Stomach smooth muscle (tissue), 2 donors: ENCODE results near the gene VSNL1.

Experiments used
- H3K27ac ChIP-seq: one replicate; pipeline ENCODE4 v1.7.0; 2013; ENCODE audit warnings: mild to moderate bottlenecking, low read length, inconsistent platforms
- H3K27me3 ChIP-seq, 2 donors: one replicate each; pipeline ENCODE4 v1.7.0; 2013; ENCODE audit warnings: low read length in 2 of 2; ENCODE audit not compliant: insufficient read depth in 2 of 2, control insufficient read depth in 1 of 2
- H3K36me3 ChIP-seq, 2 donors: one replicate each; pipeline ENCODE4 v1.7.0; 2013; ENCODE audit warnings: low read length in 2 of 2; ENCODE audit not compliant: control insufficient read depth in 2 of 2, insufficient read depth in 2 of 2
- H3K4me1 ChIP-seq: one replicate; pipeline ENCODE4 v1.7.0; 2013; ENCODE audit warnings: low read length; ENCODE audit not compliant: control insufficient read depth, insufficient read depth
- H3K4me3 ChIP-seq, 2 donors: one replicate each; pipeline ENCODE4 v1.7.0; 2013; ENCODE audit warnings: low read length in 2 of 2
- H3K9ac ChIP-seq, 2 donors: one replicate each; pipeline ENCODE4 v1.7.0; 2013; ENCODE audit warnings: low read length in 2 of 2, mild to moderate bottlenecking in 1 of 2
- H3K9me3 ChIP-seq, 2 donors: one replicate each; pipeline ENCODE4 v1.7.0; 2013; ENCODE audit warnings: low read length in 2 of 2; ENCODE audit not compliant: control insufficient read depth in 2 of 2
- donor health status: healthy.
- donor health status: Pancreatic carcinoma.

VSNL1 gene

DNA sequence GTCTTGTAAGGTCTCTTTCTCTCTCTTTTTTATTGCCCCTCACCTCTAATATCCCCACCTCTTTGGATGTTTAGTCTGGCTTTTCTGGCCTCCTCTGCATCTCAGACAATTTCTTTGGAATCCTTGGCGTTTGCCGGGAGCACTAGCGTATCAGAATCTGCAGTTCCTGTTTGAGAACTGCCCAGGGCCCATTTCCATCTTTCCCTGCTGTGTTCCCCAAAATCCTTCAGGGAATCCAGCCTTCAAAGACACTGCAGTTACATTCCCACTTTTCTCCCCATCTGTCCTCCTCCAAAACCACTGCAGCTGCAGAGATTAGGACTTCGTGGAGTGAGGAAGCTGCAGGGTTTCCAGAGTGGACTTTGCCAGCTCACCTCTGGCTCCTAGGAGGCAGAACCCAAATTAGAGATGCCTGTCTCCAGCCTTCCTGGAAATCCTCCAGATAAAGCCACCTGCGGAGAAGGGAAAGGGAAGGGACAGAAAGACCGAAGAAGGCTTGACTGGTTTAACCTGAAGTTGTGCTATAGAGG, 2.7 kb downstream of the VSNL1 start:
- Histone ChIP-seq H3K27me3 (peaks cover 0 to 4% of the 10 kb centered on the region in 2 donors), H3K36me3 (no peaks in the 10 kb centered on the region), H3K9ac (no peak overlapping the region), H3K9me3 (no peaks in the 10 kb centered on the region), H3K4me1 (peaks cover 7% of the 10 kb centered on the region), H3K4me3 (no peak overlapping the region), H3K27ac (no peak overlapping the region)

DNA sequence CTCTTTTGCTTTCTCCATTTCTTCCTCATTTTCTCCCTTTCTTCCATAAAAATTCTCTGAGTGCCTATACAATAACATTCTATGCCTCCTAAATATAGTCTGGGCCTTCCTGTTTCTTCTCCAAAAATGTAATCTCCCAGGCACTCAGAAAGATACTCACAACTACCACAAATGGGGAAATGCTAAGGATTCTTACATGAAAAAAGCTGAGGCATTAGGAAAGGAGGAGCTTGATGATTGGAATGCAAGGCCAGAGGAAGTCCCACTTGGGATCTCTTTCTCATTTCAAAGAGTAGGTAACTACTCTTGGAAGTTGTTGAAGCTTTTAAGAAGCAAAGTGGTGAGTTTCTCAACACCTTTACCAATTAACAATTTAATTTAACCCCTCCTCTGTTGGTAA, 3.4 kb downstream of the VSNL1 start:
- H3K4me1 ChIP-seq, result peaks cover 7% of the 10 kb centered on the region
- H3K27me3 ChIP-seq, result peaks cover 0 to 4% of the 10 kb centered on the region in 2 donors
- no peaks in the 10 kb centered on the region for H3K36me3 ChIP-seq
- H3K9me3 ChIP-seq, result no peaks in the 10 kb centered on the region
- no peak overlapping the region for H3K9ac ChIP-seq
- H3K4me3 ChIP-seq, result no peak overlapping the region
- H3K27ac ChIP-seq, result no peak overlapping the region

DNA sequence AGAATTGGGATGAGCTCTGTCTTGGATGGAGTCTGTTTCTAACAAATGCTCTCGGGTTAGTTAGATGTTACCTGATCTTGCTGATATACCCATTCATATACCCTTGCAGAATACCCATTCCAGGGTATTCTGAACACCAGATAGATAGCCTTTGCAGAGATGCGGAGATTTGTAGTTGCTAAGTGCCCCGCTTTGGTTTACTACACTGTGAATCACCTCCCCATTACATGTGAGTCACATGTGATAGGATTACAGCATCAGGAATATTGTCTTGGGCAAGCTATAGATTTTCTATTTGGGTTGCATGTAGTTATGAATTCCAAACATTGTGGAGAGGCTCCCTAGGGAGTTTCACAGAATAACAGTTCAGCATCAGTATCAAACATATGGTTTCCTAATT, 3.8 kb downstream of the VSNL1 start:
- Histone ChIP-seq H3K27me3 (peaks cover 0 to 4% of the 10 kb centered on the region in 2 donors), H3K9me3 (no peaks in the 10 kb centered on the region), H3K27ac (no peak overlapping the region), H3K9ac (no peak overlapping the region), H3K4me1 (peaks cover 7% of the 10 kb centered on the region), H3K4me3 (no peak overlapping the region), H3K36me3 (no peaks in the 10 kb centered on the region)

DNA sequence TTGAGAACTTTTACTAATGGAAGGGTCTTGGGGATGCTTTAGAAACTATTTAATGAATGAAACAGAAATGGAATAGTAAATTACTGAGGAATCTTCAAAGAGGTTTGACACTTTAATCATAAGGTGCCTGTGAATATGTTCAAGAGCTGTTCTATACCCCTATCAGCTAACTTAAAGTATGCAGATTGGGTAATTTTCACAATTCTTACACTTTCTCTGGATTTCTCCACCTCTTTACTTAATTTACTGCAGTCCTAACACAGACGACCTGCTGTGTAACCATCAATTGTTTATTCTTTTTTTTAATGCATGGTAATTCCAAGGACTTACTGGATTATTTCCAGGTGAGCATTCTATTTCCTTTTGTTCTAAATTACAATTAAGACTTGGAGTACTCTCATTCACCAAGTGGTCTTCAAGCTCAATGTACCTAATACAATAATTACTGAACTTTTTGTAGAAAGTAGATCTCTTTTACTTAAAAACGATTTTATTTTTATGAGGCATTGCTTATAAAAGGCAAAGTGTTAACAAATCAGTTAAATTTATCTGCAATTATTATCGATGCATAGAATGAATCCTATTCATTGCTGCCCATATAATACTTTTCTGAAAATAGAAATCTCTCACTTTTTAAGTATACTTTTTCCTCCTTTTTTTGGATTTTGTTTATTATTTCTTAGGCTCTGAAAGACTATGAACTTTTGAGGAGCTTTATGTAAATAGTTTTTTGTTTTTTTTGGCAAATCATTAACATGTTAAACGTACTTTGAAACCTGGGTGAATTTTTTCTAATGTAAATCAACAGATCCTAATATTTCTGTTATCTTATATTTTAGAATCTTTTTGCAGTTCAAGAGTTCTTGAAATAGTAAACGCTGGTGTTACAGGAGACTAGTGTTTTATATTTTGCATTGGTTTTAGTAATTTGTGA, 5.5 kb downstream of the VSNL1 start:
- Histone ChIP-seq H3K9me3 (no peaks in the 10 kb centered on the region), H3K27me3 (peaks cover 0 to 2% of the 10 kb centered on the region in 2 donors), H3K36me3 (no peaks in the 10 kb centered on the region), H3K4me3 (no peak overlapping the region), H3K27ac (no peak overlapping the region), H3K4me1 (no peaks in the 10 kb centered on the region), H3K9ac (no peak overlapping the region)

DNA sequence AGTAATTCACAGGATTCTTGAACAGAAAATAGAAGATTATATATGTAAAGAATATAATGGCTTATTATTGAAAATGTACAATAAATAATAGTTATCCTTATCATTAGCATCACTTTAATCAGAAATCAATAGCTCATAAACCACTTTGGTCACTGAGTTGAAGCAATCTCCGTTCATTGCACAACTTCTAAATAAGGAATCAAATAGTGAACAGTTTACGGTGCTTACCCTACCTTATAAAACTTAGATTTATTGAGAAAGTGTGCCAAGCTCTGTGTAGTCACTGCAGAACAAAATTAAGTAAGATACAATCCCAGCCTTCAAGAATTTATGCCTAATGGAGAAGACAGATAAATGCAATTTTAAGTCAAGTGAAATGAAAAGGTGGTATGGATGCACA, 6.7 kb downstream of the VSNL1 start:
- Histone ChIP-seq H3K27ac (no peak overlapping the region), H3K9ac (no peak overlapping the region), H3K4me3 (no peak overlapping the region), H3K36me3 (no peaks in the 10 kb centered on the region), H3K9me3 (no peaks in the 10 kb centered on the region), H3K4me1 (no peaks in the 10 kb centered on the region), H3K27me3 (no peaks in the 10 kb centered on the region)

DNA sequence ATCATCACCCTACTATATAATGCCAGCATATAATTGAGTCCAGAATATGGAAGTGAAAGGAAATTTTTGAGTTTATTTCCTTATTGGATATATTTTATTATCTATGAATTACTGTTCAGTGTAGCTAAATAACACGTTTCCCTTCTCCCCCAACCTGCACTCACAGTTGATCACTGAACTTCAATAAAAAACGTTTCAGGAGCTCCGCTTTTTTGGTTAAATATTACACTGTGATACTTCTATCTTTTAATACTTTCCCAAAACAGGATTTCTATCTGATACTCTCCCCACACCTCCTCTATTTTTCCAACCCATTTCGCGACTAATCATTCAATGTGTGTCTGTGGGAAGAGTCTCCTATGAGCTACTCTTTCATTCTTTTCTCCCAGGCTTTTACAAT, 7.2 kb downstream of the VSNL1 start:
- no peak overlapping the region for H3K4me3 ChIP-seq
- no peaks in the 10 kb centered on the region for H3K27me3 ChIP-seq
- no peaks in the 10 kb centered on the region for H3K4me1 ChIP-seq
- no peak overlapping the region for H3K27ac ChIP-seq
- no peak overlapping the region for H3K9ac ChIP-seq
- H3K9me3 ChIP-seq, result no peaks in the 10 kb centered on the region
- no peaks in the 10 kb centered on the region for H3K36me3 ChIP-seq

DNA sequence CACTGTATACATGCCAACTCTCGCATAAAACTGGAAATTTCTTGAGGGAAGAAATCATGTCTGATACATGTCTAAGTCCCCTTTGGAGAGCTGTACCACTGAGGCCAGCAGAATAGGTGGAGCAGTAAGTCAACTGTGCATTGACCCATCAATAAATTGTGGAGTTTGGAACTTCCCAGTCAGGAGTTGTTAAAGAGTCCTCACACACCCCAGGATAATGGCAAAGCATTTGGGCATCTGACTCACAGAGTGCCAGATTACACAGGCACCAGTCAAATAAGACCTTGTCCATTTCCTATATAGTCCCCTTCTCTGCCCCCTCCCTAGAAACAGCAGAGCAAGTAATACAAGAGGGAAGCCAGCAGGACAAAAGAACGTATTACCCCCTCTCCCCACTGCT, 10.4 kb downstream of the VSNL1 start:
- Histone ChIP-seq H3K9me3 (no peaks in the 10 kb centered on the region), H3K4me3 (no peak overlapping the region), H3K27me3 (no peaks in the 10 kb centered on the region), H3K36me3 (no peaks in the 10 kb centered on the region), H3K9ac (no peak overlapping the region), H3K4me1 (no peaks in the 10 kb centered on the region), H3K27ac (no peak overlapping the region)

DNA sequence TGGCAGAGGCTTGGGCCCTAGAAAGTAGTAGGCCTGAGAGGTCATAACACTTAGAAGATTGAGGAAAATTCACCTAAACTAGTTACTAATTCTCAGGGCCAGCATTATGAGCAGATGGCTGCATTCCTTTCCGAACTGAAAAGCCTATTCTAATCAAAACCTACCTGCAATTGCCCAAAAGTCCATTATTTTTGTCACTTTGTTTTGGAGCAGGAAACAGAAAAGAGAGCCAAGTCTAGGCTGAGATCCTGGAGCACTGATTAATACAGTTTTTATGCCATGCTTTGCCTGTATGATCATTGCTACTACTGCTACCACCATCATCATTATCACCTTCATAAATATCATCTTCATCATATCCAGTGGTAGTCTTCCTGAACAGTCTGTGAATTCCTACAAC, 14.7 kb downstream of the VSNL1 start:
- no peaks in the 10 kb centered on the region for H3K36me3 ChIP-seq
- no peaks in the 10 kb centered on the region for H3K27me3 ChIP-seq
- H3K4me1 ChIP-seq, result no peaks in the 10 kb centered on the region
- no peaks in the 10 kb centered on the region for H3K9me3 ChIP-seq
- H3K4me3 ChIP-seq, result no peak overlapping the region
- H3K27ac ChIP-seq, result no peak overlapping the region
- H3K9ac ChIP-seq, result no peak overlapping the region

DNA sequence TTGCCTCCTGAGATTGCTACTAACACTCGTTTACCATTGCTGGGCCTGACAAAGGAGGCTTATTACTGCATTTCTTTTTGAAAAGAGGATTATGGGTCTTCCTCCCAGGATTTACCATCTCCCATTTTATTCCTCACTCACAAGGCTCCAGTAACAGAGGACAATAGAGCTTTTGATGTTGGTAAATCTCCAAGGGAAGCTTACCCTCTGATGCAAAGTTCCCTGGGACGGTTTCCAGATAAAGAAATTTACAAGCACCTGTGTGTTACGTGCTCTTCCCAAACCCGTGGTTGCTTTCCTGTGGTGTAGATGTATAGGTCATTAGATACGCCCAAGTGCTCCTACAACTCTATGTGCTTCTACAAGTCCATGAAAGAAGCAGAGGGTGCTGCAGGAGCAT, 17.1 kb downstream of the VSNL1 start:
- H3K9ac ChIP-seq, result no peak overlapping the region
- no peaks in the 10 kb centered on the region for H3K9me3 ChIP-seq
- no peak overlapping the region for H3K4me3 ChIP-seq
- H3K27ac ChIP-seq, result no peak overlapping the region
- no peaks in the 10 kb centered on the region for H3K36me3 ChIP-seq
- no peaks in the 10 kb centered on the region for H3K4me1 ChIP-seq
- no peaks in the 10 kb centered on the region for H3K27me3 ChIP-seq

DNA sequence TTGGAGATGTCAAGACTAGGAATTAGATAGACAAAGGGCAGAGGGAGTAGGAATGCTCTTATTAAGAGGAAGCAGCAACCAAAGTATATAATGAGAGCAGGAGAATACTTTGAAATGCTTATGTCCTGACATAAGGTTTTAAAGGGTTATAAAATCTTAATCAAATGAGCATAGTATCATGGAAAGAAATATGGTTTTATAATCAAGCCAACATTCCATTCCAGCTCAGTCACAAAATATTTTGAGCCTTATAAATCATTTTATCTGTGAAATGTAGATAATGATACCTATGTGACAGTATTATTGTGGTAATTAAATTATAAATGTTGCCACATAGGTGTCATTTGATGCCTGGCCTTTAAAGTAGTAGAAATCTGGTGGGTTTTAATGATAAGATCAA, 17.6 kb downstream of the VSNL1 start:
- no peak overlapping the region for H3K27ac ChIP-seq
- H3K4me1 ChIP-seq, result no peaks in the 10 kb centered on the region
- H3K36me3 ChIP-seq, result no peaks in the 10 kb centered on the region
- no peak overlapping the region for H3K4me3 ChIP-seq
- no peak overlapping the region for H3K9ac ChIP-seq
- no peaks in the 10 kb centered on the region for H3K9me3 ChIP-seq
- H3K27me3 ChIP-seq, result no peaks in the 10 kb centered on the region

DNA sequence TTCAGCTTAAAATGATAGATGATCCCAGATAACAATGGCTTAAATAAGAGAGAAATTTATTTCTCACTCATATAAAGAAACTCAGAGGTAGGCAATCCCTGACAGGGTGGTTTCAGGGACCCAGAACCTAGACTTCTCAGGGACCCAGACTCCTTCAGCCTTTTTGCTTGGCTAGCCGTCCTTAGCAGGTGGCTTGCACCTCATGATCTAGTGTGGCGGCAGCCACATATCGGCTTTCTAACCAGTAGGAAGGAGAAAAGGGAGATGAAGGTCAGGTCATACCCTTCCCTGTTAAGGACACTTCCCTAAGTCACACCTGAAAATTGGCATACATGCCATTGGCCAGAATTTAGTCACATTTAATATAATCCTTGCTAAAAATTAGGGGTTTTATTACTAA, 18.4 kb downstream of the VSNL1 start:
- no peaks in the 10 kb centered on the region for H3K36me3 ChIP-seq
- no peak overlapping the region for H3K27ac ChIP-seq
- no peaks in the 10 kb centered on the region for H3K9me3 ChIP-seq
- no peak overlapping the region for H3K4me3 ChIP-seq
- no peaks in the 10 kb centered on the region for H3K4me1 ChIP-seq
- no peaks in the 10 kb centered on the region for H3K27me3 ChIP-seq
- no peak overlapping the region for H3K9ac ChIP-seq
